GM18498 (cell line): ENCODE measurements around the gene ZER1.

ENCODE experiments used
- ATAC-seq: cut with Tn5 transposase; IDR thresholded peaks from one replicate; pipeline ENCODE4 v1.9.1; 2021; ENCODE audit warnings: mild to moderate bottlenecking, moderate library complexity; ENCODE audit not compliant: unreplicated experiment

Gene ZER1

DNA sequence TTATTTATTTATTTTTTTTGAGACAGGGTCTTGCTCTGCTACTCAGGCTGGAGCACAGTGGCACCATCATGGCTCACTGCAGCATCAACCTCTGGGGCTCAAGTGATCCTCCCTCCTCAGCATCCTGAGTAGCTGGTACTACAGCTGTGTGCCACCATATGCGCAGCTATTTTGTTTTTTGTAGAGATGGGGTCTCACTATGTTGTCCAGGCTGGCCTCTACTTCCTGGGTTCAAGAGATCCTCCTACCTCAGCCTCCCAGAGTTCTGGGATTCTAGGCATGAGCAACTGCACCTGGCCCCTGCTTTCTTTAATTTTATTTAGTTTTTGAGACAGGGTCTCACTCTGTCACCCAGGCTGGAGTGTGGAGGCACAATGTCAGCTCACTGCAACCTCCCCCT is 28.3 kb downstream of the ZER1 start:
- ATAC-seq, result no peak

DNA sequence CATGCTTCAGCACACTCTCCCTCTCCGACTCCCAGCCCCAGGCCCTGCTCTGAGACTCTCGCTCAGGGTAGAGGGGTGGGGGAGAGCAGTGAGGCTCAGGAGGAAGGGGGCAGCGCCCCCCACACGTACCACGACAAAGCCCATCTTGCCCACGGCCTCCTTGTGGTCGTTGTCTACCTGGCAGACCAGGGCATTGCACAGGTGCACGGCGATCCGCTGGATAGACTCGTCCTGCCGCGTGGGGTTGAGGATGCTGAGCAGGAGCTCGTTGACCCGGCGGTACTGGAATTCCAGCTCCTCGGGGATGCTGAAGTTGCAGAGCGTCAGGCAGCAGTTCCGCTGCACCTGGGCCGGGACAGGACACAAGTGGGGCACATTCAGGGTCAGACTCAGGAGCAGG is 29.3 kb downstream of the ZER1 start:
- no peak for ATAC-seq

DNA sequence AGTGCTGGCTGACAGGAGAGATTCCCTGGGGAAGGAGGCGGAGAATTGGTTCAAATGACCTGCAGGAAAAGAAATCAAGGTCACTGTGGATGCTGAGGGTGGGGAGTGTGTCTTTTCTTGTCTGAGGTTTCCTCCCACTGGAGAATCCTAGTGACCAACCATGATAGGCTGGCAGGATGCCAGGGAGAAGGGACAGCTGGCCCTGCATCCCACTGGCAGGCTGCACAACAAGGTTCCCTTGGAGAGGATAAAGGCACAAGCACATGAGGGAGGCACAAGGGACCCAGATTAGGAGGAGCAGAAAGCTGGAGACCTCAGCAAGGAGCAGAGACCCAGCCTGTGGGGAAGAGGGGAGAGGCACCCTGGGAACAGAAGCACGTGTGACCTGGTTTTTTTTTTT is 36.4 kb downstream of the ZER1 start:
- ATAC-seq, result no peak

DNA sequence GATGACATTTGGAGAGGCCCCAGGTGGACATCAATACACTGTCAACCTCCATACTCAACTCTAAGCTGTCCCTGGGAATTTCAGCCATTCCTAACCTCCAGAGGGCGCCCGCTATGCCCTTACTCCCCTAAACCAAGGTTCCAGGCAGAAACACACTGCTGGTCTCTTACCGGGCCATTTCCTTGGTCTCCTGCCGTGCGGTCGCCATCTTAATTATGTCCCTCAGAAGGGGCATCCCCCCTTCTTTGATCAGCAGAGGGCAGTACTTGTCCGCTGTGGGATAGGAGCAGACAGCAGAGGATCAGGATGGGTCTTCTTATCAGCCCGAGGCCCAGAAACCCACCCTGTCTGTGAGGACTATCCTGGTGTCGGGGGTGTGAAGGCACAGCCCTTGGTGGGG is 38.5 kb downstream of the ZER1 start:
- no peak for ATAC-seq

DNA sequence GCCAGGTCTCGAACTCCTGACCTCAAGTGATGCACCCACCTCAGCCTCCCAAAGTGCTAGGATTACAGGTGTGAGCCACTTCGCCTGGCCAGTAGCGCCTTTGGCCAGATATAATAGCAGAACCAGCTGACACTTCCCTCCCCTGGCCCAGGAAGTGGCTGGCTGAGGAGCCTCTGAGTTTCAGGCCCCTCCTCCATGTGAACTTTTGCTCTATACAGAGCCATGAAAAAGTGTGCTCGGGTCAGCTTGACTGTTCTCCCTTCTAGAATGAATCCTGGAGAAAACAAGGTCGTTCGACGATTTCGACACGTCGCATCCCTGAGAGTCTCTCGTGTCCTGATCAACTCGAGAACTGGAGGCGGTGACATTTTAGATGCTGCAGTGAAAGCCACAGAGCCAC is 39.2 kb downstream of the ZER1 start:
- no peak for ATAC-seq

DNA sequence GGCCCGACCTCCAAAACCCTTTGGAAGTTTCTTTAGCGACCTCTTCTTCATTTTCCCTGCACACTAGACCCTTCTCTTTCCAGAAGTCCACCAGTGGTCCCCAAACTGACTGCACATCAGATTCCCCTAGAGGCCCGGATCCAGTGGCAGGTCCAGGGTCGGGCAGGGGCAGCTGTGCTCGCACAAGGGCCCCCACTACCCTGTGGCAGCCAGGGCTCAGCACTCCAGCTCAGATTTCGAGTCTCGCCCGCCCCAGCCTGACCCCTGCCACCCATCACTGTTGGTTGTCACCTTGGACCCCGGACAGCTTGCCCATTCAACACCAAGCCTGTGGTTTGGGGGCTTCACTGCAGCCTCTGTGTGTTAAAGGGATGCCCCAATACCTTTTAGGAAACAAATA is 40.0 kb downstream of the ZER1 start:
- ATAC-seq, result no peak

DNA sequence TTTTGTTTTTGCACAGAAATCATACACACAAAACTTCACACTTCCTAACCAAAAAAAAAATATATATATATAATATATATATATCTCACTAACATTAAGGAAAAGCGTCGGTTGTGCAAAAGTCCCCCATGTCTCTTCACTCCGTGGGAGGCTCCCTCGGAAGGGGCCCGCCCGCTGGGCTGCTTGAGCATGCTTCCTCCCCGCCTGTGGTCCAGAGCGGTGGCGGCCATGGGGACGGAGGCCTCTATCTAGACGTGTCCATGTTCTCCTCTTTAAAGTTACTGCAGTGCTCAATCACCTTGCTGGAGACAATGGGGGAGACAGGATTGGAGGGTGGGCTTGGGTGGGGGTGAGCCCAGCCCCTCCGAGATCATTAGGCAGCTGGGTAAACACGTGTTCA is 40.6 kb downstream of the ZER1 start:
- no peak for ATAC-seq

DNA sequence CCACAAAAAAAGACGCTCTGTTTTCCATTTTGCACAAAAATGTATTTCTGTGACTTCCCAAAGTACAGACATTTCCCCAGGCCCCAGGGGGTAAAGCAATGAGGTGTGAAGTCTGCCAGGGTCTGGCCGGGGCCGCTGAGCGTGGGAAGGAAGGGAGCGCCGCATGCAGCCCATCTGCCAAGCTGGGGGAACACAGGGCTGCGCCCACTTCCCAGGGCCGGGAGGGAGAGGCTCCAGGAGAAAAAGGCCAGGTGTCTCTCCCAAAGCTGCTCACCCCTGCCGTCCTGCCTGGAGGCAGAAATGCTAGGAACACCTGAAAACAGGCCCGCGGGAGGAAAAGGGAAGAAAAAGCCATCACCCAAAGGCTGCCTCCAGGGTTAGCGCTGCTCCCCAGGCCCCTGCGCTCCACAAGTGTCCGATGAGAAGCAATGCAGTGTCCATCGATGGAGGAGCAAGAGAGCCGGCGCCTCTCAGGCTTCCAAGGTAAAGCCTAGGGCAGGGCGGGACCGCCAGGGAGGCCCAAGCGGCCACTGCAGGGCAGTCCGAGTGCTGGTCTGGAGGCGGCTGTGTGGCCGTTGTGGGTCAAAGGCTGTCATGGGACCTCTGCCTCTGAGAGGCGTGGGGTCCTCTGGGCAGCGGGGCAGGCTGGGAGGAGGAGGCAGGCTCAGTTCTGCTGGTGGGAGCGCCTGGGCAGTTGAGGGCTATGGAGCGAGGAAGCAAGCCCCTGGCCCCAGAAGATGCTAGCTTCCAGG is 41.8 kb downstream of the ZER1 start:
- no peak for ATAC-seq

DNA sequence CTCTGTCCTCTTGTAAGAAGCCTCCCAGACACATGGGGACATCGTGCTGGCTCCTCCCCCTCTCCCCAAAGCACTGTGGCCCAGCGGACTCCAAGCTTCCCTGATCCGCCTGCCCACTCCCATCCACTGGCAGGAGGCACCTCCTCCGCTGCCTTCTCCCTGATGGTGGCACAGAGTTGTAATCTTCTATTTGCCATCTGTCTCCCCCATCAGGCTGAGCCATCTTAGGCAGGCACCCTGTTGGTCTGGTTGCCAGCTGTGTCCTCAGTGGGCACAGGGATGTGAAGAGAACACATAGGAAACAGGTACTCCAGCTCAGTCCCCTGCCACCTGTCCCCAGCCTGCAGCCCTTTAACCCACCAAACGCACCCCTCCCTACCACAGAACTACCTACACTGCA is 42.4 kb downstream of the ZER1 start:
- ATAC-seq, result no peak

DNA sequence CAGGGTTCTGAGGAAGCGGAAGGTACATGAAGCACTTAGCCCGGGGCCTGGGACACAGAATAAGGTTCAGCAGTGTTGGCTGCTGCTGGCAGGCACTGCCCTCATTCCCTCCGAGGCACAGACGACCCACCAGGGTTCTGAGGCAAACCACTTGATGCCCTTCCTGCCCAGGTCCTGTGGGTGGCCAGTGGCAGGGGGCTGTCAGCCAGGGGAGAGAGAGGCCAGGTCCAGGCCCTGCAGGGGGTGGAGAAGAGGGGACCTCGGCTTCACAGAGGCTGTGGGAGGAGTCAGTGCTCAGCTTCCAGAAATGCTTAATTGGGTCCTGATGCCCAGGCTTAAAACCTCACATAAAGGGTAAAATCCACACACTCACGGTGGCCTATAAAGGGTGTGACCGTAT is 43.4 kb downstream of the ZER1 start:
- no peak for ATAC-seq

DNA sequence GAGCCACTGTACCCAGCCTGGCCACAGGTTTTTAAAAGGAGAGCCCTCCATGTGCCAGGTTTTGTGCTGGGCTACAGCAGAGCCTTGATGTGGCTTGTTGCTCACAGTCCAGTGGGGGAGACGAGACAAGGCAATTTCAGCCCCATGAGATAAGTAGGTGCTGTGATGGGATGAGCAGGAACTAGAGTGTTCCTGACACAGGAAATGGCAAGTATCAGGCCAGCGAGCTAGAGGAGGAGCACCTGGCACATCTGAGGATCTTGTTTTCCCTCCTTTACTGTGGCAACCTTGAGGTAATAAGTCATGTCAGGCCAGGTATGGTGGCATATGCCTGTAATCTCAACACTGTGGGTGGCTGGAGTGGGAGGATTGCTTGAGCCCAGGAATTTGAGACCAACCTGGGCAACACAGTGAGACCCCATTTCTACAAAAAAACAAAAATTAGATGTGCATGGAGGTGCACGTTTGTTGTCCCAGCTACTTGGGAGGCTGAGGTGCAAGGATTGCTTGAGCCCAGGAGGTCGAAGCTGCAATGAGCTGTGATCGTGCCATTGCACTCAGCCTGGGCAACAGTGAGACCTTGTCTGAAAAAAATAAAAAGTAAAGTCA is 44.0 kb downstream of the ZER1 start:
- ATAC-seq, result no peak

DNA sequence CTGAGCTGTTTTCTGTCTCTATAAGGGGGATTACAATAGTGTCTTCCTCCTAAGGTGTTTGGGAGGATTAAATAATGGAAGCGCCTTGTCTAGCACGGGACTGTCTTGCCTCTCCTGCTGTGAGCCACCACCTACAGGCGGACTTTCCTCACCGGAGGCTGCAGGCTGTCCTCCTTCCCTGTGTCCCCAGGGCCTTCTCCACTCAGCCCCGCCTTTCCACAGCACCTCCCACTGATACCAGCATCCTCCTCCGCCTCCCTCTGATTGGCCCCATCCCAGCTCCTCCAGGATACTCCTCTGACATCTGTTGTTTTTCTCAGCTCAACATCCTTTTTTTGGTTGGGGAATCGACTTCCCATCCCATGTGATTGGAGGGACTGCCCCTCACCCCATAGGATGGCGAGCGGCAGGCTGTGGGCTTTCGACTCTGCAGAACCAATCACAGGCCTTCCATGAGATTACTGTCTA is 46.9 kb downstream of the ZER1 start:
- no peak for ATAC-seq

DNA sequence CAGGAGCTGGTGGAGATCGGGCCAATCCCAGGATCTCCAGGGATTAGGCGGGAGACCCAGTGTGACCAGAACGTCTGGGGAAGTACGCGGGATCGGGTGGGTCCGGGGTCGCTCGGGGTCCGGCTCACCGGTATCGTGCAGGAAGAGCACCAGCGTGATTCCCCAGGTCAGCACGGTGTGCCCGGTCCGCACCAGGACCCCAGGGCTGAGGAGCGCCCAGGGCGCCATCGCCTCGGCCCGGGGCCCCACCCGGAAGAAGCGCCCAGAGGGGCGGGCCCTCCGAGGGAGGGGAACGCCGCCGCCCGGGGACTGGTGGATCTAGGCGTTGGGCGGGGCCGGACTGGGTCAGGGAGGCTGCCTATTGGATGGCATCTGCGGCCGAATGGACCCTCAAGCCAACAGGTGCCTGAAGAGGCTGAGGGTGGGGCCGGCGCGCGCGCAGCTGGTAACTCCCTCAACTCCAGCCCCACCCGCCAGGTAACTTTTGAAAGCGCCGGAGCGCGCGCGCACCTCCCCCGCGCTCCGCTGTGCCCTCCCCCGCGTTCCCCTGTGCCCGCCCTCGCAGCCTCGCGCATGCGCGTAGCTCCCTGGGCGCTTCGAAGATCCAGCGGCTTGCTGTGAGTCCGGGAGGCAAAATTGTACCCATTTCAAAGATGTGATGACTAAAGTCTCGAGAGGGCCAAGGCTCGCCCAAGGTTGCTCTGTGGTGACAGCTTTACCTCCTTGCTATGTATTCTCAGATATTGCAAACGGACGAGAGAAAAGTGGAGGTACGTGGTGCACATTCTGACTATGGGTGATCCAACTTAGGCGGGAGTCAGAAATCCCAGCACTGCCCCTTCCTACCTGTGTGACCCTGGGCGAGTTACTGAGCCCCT is 47.6 kb downstream of the ZER1 start, which contains the start of gene ZDHHC12:
Gene ZDHHC12, minus strand, starts transcription at position 262 of the 878 bp plus-strand sequence. Its CDS starts 34 bp downstream, at position 228.
- peak; percentile 95 for ATAC-seq

DNA sequence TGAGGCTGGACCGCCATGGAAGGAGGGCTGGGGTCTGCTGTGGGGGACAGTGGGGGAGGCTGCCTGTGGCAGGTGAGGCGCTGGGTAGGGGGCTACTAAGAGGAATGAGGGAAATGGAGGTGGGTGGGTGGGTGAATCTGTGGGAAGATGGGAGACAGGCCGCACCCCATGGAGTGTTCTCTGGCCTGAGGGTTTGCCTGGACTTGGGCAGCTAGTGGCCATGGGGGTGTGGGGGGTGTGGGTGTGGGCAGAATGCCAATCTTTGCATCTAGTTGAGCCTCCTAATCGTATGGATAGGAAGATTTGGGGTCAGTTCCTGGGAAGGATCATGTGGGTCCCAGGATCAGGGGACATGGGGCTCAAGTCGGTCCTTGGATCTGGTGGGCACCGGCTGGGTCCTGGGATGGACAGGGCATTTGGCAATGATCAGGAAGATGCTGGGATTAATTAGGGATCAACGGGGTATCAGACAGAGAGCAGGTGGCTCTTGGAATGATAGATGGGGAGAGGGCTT is 48.3 kb downstream of the ZER1 start:
- ATAC-seq, result no peak

DNA sequence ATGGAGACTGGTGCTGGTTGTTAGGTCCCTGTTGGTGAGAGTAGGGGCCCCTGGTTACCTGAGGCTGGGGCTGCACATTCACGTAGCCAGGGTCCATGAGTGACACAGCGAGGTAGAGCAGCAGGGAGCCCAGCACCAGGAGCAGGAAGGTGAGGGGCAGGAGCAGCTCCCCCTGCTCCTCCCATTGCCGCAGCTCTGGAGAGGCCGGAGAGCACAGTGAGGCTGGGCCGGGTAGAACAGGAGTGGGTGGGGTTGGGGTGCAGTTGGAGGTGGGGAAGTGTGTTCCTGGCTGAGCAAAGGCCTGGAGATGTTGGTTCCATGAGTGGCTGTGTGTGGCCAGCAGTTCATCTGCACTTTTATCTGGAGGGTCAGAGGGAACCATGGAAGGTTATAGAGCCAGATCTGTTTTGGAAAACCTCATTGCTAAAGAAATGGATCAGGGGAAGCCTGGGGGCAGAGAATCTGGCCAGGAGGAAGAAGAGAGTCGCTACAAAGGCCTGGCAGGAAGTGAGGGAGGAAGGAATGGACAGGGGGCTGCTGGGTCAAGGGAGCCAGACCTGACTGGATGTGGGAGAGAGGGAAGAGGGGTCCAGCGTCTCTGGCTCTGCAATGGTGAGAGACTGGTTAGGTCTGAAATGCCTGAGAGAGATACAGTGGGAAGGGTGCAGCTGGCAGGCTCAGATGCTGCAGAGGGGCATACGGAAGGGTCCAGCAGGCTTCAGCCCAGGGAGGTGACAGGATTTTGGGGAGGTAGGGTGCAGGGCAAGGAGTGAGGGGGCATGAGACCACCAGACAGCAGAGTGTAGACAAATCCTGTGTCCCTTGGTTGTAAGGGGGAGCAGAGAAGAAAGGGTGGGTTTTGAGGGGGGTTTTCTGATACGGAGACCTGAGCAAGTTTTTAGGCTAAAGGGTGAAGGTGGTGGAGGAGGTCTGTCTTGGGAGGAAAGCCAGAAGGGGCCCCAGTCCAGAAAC is 49.1 kb downstream of the ZER1 start:
- ATAC-seq, result no peak

DNA sequence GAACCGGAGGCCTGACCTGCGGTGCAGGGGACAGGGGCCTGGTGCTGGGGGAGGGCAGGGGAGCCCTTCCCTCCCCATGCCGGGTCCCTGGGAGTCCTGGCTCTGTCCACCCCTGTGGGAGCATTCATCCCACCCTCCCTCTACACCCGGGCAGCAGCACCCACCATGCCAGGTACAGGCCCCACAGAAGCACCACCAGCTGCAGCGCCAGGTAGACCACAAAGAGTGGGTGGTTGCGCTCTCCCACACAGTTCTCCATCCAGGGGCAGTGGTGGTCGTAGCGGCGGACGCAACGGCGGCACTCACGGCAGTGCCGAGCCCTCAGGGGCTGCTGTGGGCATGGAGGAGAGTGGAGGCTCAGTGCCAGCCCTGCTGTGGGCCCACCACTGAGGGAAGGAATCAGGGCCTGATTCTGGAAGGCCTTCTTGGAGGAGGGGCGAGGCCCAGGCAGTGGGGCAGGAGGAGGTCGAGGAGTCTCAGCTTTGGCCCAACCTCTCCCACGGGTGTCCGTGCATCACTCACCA is 50.2 kb downstream of the ZER1 start:
- no peak for ATAC-seq

DNA sequence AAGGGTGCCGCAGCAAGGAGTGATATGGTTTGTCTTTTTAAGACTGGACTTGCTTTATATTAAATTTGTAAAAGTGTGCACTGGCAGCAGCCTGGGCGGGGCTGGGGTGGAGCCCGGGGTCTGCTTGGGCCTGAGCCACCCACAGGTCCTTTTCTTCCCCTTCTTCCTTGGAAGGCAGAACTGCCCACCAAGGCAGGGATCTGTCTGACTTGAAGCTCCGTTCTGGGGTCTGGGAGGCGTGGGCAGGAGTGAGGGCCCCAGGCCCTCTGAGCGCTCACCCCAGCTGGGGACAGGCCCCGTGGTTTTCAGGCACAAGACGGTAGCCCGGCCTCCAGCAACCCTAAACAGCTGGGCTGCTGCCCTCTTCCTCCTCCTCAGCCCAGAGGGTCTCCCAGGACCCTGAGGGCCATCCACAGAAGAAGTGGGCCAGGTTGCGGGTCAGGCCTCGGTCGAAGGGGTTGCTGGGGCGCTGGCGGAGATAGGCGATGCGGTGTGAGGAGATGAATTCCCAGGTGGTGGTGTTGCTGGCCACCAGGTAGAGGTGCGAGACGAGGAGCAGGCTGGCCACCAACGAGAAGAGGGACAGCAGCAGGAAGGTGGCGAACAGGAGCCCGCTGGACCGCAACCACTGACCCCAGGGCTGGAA is 50.8 kb downstream of the ZER1 start:
- ATAC-seq, result no peak

DNA sequence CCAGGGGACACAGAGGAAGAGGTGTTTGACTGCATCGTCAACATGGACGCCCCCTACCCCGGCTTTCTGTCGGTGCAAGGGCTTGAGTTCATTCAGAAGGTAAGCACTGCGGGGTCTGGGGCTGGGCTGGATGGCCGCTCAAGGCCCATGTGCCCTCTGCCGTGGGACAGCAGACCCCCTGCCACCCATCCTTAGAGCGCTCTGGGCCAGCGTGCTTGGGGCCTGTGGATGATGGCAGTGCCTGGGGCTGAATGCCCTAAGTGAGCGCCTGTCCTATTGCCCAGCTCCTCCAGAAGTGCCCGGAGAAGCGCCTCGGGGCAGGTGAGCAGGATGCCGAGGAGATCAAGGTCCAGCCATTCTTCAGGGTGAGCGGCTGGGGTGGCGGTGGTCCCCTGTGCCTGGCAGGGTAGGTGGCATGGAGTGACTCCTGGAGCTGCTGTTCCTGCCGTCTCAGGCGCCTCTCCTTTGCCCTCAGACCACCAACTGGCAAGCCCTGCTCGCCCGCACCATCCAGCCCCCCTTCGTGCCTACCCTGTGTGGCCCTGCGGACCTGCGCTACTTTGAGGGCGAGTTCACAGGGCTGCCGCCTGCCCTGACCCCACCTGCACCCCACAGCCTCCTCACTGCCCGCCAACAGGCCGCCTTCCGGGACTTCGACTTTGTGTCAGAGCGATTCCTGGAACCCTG is 51.7 kb downstream of the ZER1 start:
- ATAC-seq, result no peak

DNA sequence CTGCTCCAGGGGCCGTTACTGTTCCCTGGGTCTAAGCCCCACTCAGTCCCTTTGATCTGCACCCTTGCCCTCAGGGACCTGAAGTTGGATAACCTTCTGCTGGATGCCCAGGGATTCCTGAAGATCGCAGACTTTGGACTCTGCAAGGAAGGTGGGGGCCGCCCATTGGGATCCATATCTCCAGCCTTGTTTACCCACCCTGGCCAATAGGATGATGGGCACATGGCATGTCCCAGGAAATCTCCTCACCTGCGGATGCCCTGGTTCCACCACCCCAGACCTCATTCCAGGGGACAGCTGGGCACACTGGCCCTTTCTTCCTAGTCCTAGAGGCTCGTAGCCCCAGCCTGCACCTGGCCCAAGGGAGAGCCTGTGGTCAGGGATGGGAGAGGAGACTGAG is 53.3 kb downstream of the ZER1 start:
- no peak for ATAC-seq
